ENCODE measurements around the gene DUSP22.

DUSP22 gene

DNA sequence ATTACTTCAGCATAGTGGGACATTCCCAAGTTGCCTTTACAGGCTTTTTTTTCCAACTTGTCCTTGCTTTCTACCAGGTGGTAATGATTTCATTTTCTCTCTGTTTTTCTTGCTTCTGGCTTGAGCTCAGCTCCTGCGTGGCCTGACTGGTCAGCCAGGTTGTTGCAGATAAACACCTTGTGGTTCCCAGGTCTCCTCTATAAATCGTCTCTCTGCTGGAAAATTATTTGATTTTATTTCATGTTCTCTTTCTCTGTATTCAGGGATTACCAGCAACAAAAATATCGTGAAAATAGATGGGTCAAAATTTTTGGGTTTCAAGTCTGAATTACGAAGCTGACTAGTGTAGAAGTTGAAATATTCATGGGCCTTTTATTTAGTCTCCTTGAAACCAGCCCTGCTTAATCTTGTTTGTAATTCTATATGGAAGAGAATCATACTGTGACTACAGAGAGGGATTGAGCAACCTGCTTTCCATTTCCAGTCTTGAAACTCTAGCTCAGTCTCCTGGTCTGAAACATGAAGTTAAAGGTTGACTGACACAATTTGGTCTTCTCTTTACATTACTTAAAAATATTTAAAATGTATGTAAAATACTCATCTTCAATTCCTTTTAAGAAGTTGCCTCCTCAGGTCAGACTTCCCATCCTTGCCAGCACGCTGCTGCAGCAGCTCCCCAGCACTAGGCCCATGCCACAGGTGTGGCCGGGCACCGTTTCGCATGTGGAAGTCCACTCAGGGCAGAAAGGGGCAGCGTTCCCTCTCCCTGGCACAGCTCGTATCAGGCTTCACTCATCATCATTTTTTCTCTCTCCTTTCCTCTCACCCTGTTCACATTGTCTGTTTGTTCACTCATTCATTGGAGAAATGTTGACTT lies 7.1 kb downstream of the DUSP22 start:
- Histone ChIP-seq H3K9me3 (ENCODE audit: control insufficient read depth, insufficient read depth, low read length) (peaks cover 91% of the 10 kb centered on the region), H3K27ac (ENCODE audit: low read depth, low read length) (no peak overlapping the region), H3K4me3 (ENCODE audit: low read depth, low read length) (no peak overlapping the region), H3K27me3 (ENCODE audit: control insufficient read depth, insufficient read depth, low read length) (no peaks in the 10 kb centered on the region), H3K9ac (ENCODE audit: low read depth, low read length) (no peak overlapping the region), H3K4me1 (ENCODE audit: control insufficient read depth, insufficient read depth, low read length) (peaks cover 14% of the 10 kb centered on the region; the same call in 1 of the 2 replicates), H3K36me3 (ENCODE audit: control insufficient read depth, insufficient read depth, low read length) (no peaks in the 10 kb centered on the region)

DNA sequence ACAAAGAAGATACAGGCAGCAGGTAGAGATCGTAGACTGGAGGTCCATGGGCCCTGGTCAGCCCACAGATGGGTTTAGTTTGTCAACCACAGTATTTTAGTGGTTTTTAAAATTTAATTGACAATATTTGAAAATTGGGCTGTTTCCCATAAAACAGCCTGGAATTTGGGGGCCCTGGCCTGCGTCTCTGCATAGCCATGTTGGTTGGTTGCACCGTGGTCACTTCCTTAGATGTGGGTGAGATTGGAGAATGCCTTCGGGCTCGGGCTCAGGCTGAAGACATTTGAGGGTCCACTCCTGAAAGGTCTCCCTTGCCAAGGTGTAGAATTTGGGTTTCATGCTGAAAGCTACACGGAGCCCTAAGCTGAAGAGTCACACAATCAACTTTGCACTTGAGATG lies 7.7 kb downstream of the DUSP22 start:
- no peaks in the 10 kb centered on the region; the same call in 1 of the 2 replicates for H3K36me3 ChIP-seq (ENCODE audit: control insufficient read depth, insufficient read depth, low read length)
- H3K9ac ChIP-seq (ENCODE audit: low read depth, low read length) = no peak overlapping the region
- peaks cover 14% of the 10 kb centered on the region; the same call in 1 of the 2 replicates for H3K4me1 ChIP-seq (ENCODE audit: control insufficient read depth, insufficient read depth, low read length)
- no peak overlapping the region for H3K27ac ChIP-seq (ENCODE audit: low read depth, low read length)
- H3K9me3 ChIP-seq (ENCODE audit: control insufficient read depth, insufficient read depth, low read length) = peaks cover 92% of the 10 kb centered on the region
- no peaks in the 10 kb centered on the region for H3K27me3 ChIP-seq (ENCODE audit: control insufficient read depth, insufficient read depth, low read length)
- H3K4me3 ChIP-seq (ENCODE audit: low read depth, low read length) = no peak overlapping the region

GRCh38 chr6:300494-301198 lies 8.4 kb downstream of the DUSP22 start:
- Histone ChIP-seq H3K27me3 (ENCODE audit: control insufficient read depth, insufficient read depth, low read length) (no peaks in the 10 kb centered on the region), H3K36me3 (ENCODE audit: control insufficient read depth, insufficient read depth, low read length) (no peaks in the 10 kb centered on the region; the same call in 1 of the 2 replicates), H3K9ac (ENCODE audit: low read depth, low read length) (no peak overlapping the region), H3K27ac (ENCODE audit: low read depth, low read length) (no peak overlapping the region), H3K9me3 (ENCODE audit: control insufficient read depth, insufficient read depth, low read length) (peaks cover 94% of the 10 kb centered on the region), H3K4me3 (ENCODE audit: low read depth, low read length) (no peak overlapping the region), H3K4me1 (ENCODE audit: control insufficient read depth, insufficient read depth, low read length) (peaks cover 14% of the 10 kb centered on the region; the same call in 1 of the 2 replicates)

DNA sequence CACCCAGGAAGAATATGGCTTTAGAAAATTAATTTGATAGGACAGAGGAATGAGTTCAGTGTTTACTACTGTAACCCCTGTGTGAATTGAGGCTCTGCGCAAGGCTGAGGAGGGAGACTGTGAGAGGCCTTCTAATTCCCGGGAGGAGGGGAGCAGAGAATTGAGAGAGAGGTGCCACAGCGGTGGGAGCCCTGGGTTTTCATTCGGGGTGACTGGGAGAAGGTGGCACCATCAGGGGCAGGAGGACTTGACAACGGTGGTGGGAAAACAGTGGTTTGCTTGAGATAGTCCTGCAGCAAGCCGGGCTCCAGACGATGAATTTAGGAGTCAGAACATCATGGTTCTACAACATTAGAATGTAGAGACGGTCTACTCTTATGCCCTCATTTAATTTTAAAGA lies 9.2 kb downstream of the DUSP22 start:
- no peaks in the 10 kb centered on the region; the same call in 1 of the 2 replicates for H3K36me3 ChIP-seq (ENCODE audit: control insufficient read depth, insufficient read depth, low read length)
- no peak overlapping the region for H3K27ac ChIP-seq (ENCODE audit: low read depth, low read length)
- no peak overlapping the region for H3K4me3 ChIP-seq (ENCODE audit: low read depth, low read length)
- H3K9me3 ChIP-seq (ENCODE audit: control insufficient read depth, insufficient read depth, low read length) = peaks cover 93% of the 10 kb centered on the region
- no peaks in the 10 kb centered on the region for H3K27me3 ChIP-seq (ENCODE audit: control insufficient read depth, insufficient read depth, low read length)
- peaks cover 10% of the 10 kb centered on the region; the same call in 1 of the 2 replicates for H3K4me1 ChIP-seq (ENCODE audit: control insufficient read depth, insufficient read depth, low read length)
- H3K9ac ChIP-seq (ENCODE audit: low read depth, low read length) = no peak overlapping the region

DNA sequence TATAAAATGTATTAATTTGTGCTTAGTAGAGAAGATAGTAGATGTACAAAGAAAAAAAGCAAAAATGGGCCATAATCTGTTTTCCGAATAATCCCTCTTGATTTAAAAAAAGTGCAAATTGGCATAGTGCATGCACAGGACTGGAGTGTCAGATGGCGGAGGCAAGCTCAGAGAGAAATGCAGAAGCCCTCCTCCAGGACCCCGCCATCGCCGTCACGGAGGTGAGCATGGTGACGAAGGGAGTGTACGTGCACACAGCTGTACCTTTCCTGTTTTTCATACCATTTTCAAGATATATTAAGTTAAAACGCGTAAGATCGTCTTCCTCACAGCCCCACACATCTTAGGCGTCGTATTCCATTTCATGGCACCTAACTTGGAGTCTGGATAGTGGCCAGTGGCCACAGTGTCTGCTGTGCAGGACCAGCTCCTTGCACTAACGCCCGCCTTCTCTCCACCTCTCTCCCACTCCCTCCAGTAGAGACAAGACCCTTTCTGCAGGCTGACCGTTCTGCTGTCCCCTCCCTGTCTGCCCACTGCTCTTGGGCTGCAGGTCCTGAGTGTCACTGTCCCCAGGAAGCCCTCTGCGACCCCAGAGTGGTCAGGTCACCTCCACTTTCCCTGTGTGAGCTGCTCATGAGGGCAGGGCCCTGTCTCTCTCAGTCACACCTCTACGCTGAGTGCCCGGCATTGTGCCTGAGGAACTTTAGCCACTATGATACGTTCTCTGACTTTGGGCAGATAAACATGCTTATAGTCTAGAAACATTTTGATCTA lies 9.8 kb downstream of the DUSP22 start:
- peaks cover 93% of the 10 kb centered on the region for H3K9me3 ChIP-seq (ENCODE audit: control insufficient read depth, insufficient read depth, low read length)
- no peak overlapping the region for H3K9ac ChIP-seq (ENCODE audit: low read depth, low read length)
- no peaks in the 10 kb centered on the region; the same call in 1 of the 2 replicates for H3K36me3 ChIP-seq (ENCODE audit: control insufficient read depth, insufficient read depth, low read length)
- no peak overlapping the region for H3K4me3 ChIP-seq (ENCODE audit: low read depth, low read length)
- no peak overlapping the region for H3K27ac ChIP-seq (ENCODE audit: low read depth, low read length)
- H3K27me3 ChIP-seq (ENCODE audit: control insufficient read depth, insufficient read depth, low read length) = no peaks in the 10 kb centered on the region
- peaks cover 7% of the 10 kb centered on the region; the same call in 1 of the 2 replicates for H3K4me1 ChIP-seq (ENCODE audit: control insufficient read depth, insufficient read depth, low read length)

GRCh38 chr6:302760-303159 lies 10.5 kb downstream of the DUSP22 start:
- peaks cover 5% of the 10 kb centered on the region; the same call in 1 of the 2 replicates for H3K4me1 ChIP-seq (ENCODE audit: control insufficient read depth, insufficient read depth, low read length)
- H3K4me3 ChIP-seq (ENCODE audit: low read depth, low read length) = no peak overlapping the region
- H3K27ac ChIP-seq (ENCODE audit: low read depth, low read length) = no peak overlapping the region
- no peaks in the 10 kb centered on the region for H3K27me3 ChIP-seq (ENCODE audit: control insufficient read depth, insufficient read depth, low read length)
- H3K36me3 ChIP-seq (ENCODE audit: control insufficient read depth, insufficient read depth, low read length) = no peaks in the 10 kb centered on the region; the same call in 1 of the 2 replicates
- H3K9me3 ChIP-seq (ENCODE audit: control insufficient read depth, insufficient read depth, low read length) = peaks cover 87% of the 10 kb centered on the region
- H3K9ac ChIP-seq (ENCODE audit: low read depth, low read length) = no peak overlapping the region

DNA sequence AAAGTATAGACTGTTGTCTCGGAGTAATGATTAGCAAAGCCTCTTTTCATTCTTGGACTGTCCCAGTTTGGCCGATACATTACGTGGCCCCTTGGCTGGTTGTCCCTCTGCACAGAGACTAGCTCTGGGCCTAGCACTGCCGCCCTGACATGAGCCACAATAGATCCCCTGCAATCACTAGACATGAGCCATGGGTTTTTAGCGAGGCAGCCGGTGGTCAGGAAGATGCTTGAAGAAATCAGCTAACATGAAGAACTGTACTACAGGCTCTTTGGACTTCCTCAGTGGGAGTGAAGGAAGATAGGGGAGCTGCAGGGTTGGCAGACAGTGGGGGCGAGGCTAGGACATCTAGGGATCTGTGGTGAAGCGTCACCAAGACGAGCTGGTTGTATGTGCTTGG lies 11.0 kb downstream of the DUSP22 start:
- Histone ChIP-seq H3K27ac (ENCODE audit: low read depth, low read length) (no peak overlapping the region), H3K9ac (ENCODE audit: low read depth, low read length) (no peak overlapping the region), H3K4me3 (ENCODE audit: low read depth, low read length) (no peak overlapping the region), H3K36me3 (ENCODE audit: control insufficient read depth, insufficient read depth, low read length) (no peaks in the 10 kb centered on the region; the same call in 1 of the 2 replicates), H3K4me1 (ENCODE audit: control insufficient read depth, insufficient read depth, low read length) (peaks cover under 1% of the 10 kb centered on the region; the same call in 1 of the 2 replicates), H3K9me3 (ENCODE audit: control insufficient read depth, insufficient read depth, low read length) (peaks cover 88% of the 10 kb centered on the region), H3K27me3 (ENCODE audit: control insufficient read depth, insufficient read depth, low read length) (no peaks in the 10 kb centered on the region)

DNA sequence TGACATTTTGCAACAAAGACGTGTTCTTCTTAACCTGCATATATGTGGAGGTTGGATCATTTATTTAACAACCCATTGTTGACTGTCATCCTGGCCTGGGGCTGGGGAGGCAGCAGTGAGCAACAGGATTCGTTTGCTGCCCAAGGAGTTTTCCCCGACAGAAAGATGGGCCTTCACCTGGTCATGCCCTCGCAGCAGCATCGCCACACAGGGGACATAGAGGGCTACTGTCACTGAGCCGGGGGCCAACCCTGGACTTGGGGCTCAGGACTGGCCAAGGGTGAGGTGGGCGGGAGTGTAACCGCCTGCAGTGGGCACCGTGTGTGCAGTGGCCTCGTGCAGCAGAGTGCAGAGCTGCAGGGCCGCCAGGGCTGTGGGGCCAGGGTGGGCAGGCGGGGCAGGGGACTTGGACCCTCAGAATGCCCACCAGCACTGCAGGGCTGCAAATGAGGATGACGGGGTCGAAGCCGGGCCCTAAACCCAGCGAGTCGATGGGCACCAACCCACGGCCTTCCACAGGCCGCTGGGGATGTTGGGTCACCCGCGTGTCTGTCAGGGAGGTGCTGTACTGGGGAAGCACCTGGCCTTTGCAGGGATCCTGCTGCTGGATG lies 11.8 kb downstream of the DUSP22 start:
- Histone ChIP-seq H3K27ac (ENCODE audit: low read depth, low read length) (no peak overlapping the region), H3K27me3 (ENCODE audit: control insufficient read depth, insufficient read depth, low read length) (no peaks in the 10 kb centered on the region), H3K4me1 (ENCODE audit: control insufficient read depth, insufficient read depth, low read length) (peaks cover 2% of the 10 kb centered on the region; the same call in 1 of the 2 replicates), H3K9me3 (ENCODE audit: control insufficient read depth, insufficient read depth, low read length) (peaks cover 88% of the 10 kb centered on the region), H3K4me3 (ENCODE audit: low read depth, low read length) (no peak overlapping the region), H3K9ac (ENCODE audit: low read depth, low read length) (no peak overlapping the region), H3K36me3 (ENCODE audit: control insufficient read depth, insufficient read depth, low read length) (no peaks in the 10 kb centered on the region; the same call in 1 of the 2 replicates)

GRCh38 chr6:304833-305370 lies 12.6 kb downstream of the DUSP22 start:
- no peak overlapping the region for H3K4me3 ChIP-seq (ENCODE audit: low read depth, low read length)
- H3K27ac ChIP-seq (ENCODE audit: low read depth, low read length) = no peak overlapping the region
- peaks cover 3% of the 10 kb centered on the region; the same call in 1 of the 2 replicates for H3K4me1 ChIP-seq (ENCODE audit: control insufficient read depth, insufficient read depth, low read length)
- H3K36me3 ChIP-seq (ENCODE audit: control insufficient read depth, insufficient read depth, low read length) = no peaks in the 10 kb centered on the region; the same call in 1 of the 2 replicates
- H3K9me3 ChIP-seq (ENCODE audit: control insufficient read depth, insufficient read depth, low read length) = peaks cover 89% of the 10 kb centered on the region
- no peak overlapping the region for H3K9ac ChIP-seq (ENCODE audit: low read depth, low read length)
- H3K27me3 ChIP-seq (ENCODE audit: control insufficient read depth, insufficient read depth, low read length) = no peaks in the 10 kb centered on the region

Measured in HUES48 (cell line).